ENCODE results near the gene CPLX4. TPM values are rescaled to one million over a fixed set of nuclear protein-coding genes. Genes with fewer than 3 reads are reported as not detected.

The CPLX4 gene
- not detected in 2 replicates for total RNA-seq
- long read RNA-seq = 0 reads

DNA sequence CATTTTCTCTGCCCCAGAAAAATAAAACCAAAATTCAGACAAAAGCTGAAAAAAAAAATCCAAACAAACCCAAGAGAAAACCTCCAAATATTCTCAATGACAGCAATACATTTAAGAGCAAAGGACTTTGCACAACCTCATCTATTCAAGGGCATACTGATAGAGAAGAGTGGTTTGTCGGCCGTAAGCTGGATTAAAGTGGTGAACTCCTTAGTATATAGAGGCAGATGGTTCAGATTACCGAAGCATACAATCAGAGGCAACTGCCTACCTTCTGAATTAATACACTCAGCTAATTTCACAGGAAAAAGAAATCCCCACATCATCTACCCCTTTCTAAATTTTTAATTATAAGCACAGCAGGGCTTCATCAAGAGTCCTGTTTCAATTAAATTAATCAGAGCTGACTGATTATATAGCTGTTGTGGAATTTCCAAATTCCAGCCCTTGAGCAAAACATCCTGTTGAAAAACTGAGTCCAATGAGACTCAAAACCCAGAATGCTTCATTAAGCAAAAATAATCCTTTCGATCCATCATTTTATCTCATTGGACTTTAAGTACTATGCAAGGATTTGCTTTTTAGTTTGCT lies at the start of gene CPLX4:
CPLX4 (minus strand) TSS at position 190 of the 591 bp plus-strand sequence; CDS start at position 3, 187 bp downstream.
- Mint-ChIP-seq H3K4me1 (ENCODE audit: unreplicated experiment) (no peaks in the 10 kb centered on the region), H3K36me3 (ENCODE audit: unreplicated experiment) (no peaks in the 10 kb centered on the region), H3K27ac (ENCODE audit: unreplicated experiment) (no peak within 1 kb of the TSS), H3K9me3 (ENCODE audit: unreplicated experiment) (no peaks in the 10 kb centered on the region), H3K4me3 (ENCODE audit: unreplicated experiment) (no peak within 1 kb of the TSS), H3K27me3 (ENCODE audit: unreplicated experiment) (peaks cover 59% of the 10 kb centered on the region)
- no peak for DNase-seq (ENCODE audit: extremely low spot score, unreplicated experiment)
- TF ChIP-seq CTCF (IDR thresholded peaks at IDR 0.05) = no peak

- H3K27ac Mint-ChIP-seq (ENCODE audit: unreplicated experiment) = no peak overlapping the region
- H3K4me3 Mint-ChIP-seq (ENCODE audit: unreplicated experiment) = no peak overlapping the region
- TF ChIP-seq CTCF (IDR thresholded peaks at IDR 0.05) = no peak
- peaks cover 30% of the 10 kb centered on the region for H3K4me1 Mint-ChIP-seq (ENCODE audit: unreplicated experiment)
- H3K27me3 Mint-ChIP-seq (ENCODE audit: unreplicated experiment) = peaks cover 21% of the 10 kb centered on the region
- H3K9me3 Mint-ChIP-seq (ENCODE audit: unreplicated experiment) = no peaks in the 10 kb centered on the region
- DNase-seq (ENCODE audit: extremely low spot score, unreplicated experiment) = no peak
- H3K36me3 Mint-ChIP-seq (ENCODE audit: unreplicated experiment) = peaks cover 3% of the 10 kb centered on the region
Observed at GRCh38 chr18:59360381-59360780, 41.9 kb upstream of the CPLX4 start.

GRCh38 chr18:59359576-59359952 lies 41.1 kb upstream of the CPLX4 start:
- TF ChIP-seq CTCF (IDR thresholded peaks at IDR 0.05) = no peak
- peaks cover 7% of the 10 kb centered on the region for H3K36me3 Mint-ChIP-seq (ENCODE audit: unreplicated experiment)
- DNase-seq (ENCODE audit: extremely low spot score, unreplicated experiment) = no peak
- H3K27ac Mint-ChIP-seq (ENCODE audit: unreplicated experiment) = no peak overlapping the region
- H3K27me3 Mint-ChIP-seq (ENCODE audit: unreplicated experiment) = peaks cover 17% of the 10 kb centered on the region
- no peaks in the 10 kb centered on the region for H3K9me3 Mint-ChIP-seq (ENCODE audit: unreplicated experiment)
- H3K4me3 Mint-ChIP-seq (ENCODE audit: unreplicated experiment) = peak overlapping the region; percentile 71
- H3K4me1 Mint-ChIP-seq (ENCODE audit: unreplicated experiment) = peaks cover 30% of the 10 kb centered on the region

GRCh38 chr18:59358712-59359575 lies 40.5 kb upstream of the CPLX4 start, which contains the start of gene LMAN1:
TSS of gene LMAN1 (minus strand) at chr18:59359265. CDS start at chr18:59359244, 21 bp downstream.
- peak within 1 kb of the TSS; percentile 95 for H3K27ac Mint-ChIP-seq (ENCODE audit: unreplicated experiment)
- peaks cover 11% of the 10 kb centered on the region for H3K27me3 Mint-ChIP-seq (ENCODE audit: unreplicated experiment)
- TF ChIP-seq CTCF (IDR thresholded peaks at IDR 0.05) = no peak
- DNase-seq (ENCODE audit: extremely low spot score, unreplicated experiment) = peak; percentile 99
- H3K4me1 Mint-ChIP-seq (ENCODE audit: unreplicated experiment) = peaks cover 30% of the 10 kb centered on the region
- H3K4me3 Mint-ChIP-seq (ENCODE audit: unreplicated experiment) = peak within 1 kb of the TSS; percentile 100
- no peaks in the 10 kb centered on the region for H3K9me3 Mint-ChIP-seq (ENCODE audit: unreplicated experiment)
- peaks cover 7% of the 10 kb centered on the region for H3K36me3 Mint-ChIP-seq (ENCODE audit: unreplicated experiment)

DNA sequence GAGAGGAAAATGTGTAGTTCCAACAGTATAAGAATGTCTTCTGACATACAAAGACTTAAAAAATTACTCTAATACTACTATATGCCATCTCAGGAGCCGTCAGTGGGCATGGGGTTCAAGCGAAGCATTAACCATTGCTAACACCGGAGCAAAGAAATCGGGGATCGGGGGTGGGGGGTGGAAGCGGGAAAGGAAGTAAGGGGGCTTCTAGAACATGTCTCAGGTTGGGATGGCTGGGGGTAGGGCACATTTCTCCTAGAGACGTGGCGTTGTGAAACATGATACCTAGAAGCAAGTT lies 39.9 kb upstream of the CPLX4 start:
- peak overlapping the region; percentile 100 for H3K4me3 Mint-ChIP-seq (ENCODE audit: unreplicated experiment)
- no peaks in the 10 kb centered on the region for H3K9me3 Mint-ChIP-seq (ENCODE audit: unreplicated experiment)
- H3K36me3 Mint-ChIP-seq (ENCODE audit: unreplicated experiment) = peaks cover 9% of the 10 kb centered on the region
- H3K4me1 Mint-ChIP-seq (ENCODE audit: unreplicated experiment) = peaks cover 30% of the 10 kb centered on the region
- TF ChIP-seq CTCF (IDR thresholded peaks at IDR 0.05) = no peak
- no peak for DNase-seq (ENCODE audit: extremely low spot score, unreplicated experiment)
- peak overlapping the region; percentile 95 for H3K27ac Mint-ChIP-seq (ENCODE audit: unreplicated experiment)
- H3K27me3 Mint-ChIP-seq (ENCODE audit: unreplicated experiment) = peaks cover 7% of the 10 kb centered on the region
